ENCODE data around the gene IGFBP7. TPM values are rescaled to one million over a fixed set of nuclear protein-coding genes. Genes with fewer than 3 reads are reported as not detected.

IGFBP7 gene
- total RNA-seq, 1 donor = 117 TPM

GRCh38 chr4:57131849-57132742, 21.9 kb upstream of the IGFBP7 start:
- DNase-seq (ENCODE audit: low read depth in 2 of 3, low spot score in 2 of 3) = no peak

GRCh38 chr4:57129477-57129876, 19.3 kb upstream of the IGFBP7 start:
- no peak for DNase-seq (ENCODE audit: low read depth in 2 of 3, low spot score in 2 of 3)

- DNase-seq (ENCODE audit: low read depth in 2 of 3, low spot score in 2 of 3) = no peak
These were observed 17.2 kb upstream of the IGFBP7 start for GRCh38 chr4:57127361-57127760.

GRCh38 chr4:57125996-57126395, 15.8 kb upstream of the IGFBP7 start:
- peak in 1 of 3 donors; percentile 54 for DNase-seq (ENCODE audit: low read depth in 2 of 3, low spot score in 2 of 3)

- DNase-seq (ENCODE audit: low read depth in 2 of 3, low spot score in 2 of 3) = no peak
These were observed 14.0 kb upstream of the IGFBP7 start for GRCh38 chr4:57124145-57124544.

GRCh38 chr4:57122959-57123358, 12.8 kb upstream of the IGFBP7 start:
- DNase-seq (ENCODE audit: low read depth in 2 of 3, low spot score in 2 of 3) = no peak

GRCh38 chr4:57119054-57119651, 9.0 kb upstream of the IGFBP7 start:
- no peak for DNase-seq (ENCODE audit: low read depth in 2 of 3, low spot score in 2 of 3)

- DNase-seq (ENCODE audit: low read depth in 2 of 3, low spot score in 2 of 3) = peak in 1 of 3 donors; percentile 9
These were observed 7.3 kb upstream of the IGFBP7 start for GRCh38 chr4:57117491-57117890.

GRCh38 chr4:57116245-57116644, 6.1 kb upstream of the IGFBP7 start:
- peak in 1 of 3 donors; percentile 2 for DNase-seq (ENCODE audit: low read depth in 2 of 3, low spot score in 2 of 3)

- DNase-seq (ENCODE audit: low read depth in 2 of 3, low spot score in 2 of 3) = no peak
These were observed 4.8 kb upstream of the IGFBP7 start for GRCh38 chr4:57114973-57115372.

- DNase-seq (ENCODE audit: low read depth in 2 of 3, low spot score in 2 of 3) = no peak
These were observed 3.7 kb upstream of the IGFBP7 start for GRCh38 chr4:57113870-57114269.

- peak in 2 of 3 donors; percentile 86 to 97 for DNase-seq (ENCODE audit: low read depth in 2 of 3, low spot score in 2 of 3)
These were observed 691 bp upstream of the IGFBP7 start for GRCh38 chr4:57110640-57111511.

- peak in 1 of 3 donors; percentile 48 for DNase-seq (ENCODE audit: low read depth in 2 of 3, low spot score in 2 of 3)
These were observed 756 bp downstream of the IGFBP7 start for GRCh38 chr4:57109411-57109846.

GRCh38 chr4:57106181-57106580, 4.0 kb downstream of the IGFBP7 start:
- DNase-seq (ENCODE audit: low read depth in 2 of 3, low spot score in 2 of 3) = no peak

- no peak for DNase-seq (ENCODE audit: low read depth in 2 of 3, low spot score in 2 of 3)
These were observed 5.3 kb downstream of the IGFBP7 start for GRCh38 chr4:57104706-57105560.

GRCh38 chr4:57103051-57103450, 7.1 kb downstream of the IGFBP7 start:
- no peak for DNase-seq (ENCODE audit: low read depth in 2 of 3, low spot score in 2 of 3)

GRCh38 chr4:57102050-57102624, 8.0 kb downstream of the IGFBP7 start:
- DNase-seq (ENCODE audit: low read depth in 2 of 3, low spot score in 2 of 3) = no peak

GRCh38 chr4:57100979-57101651, 9.1 kb downstream of the IGFBP7 start:
- no peak for DNase-seq (ENCODE audit: low read depth in 2 of 3, low spot score in 2 of 3)

- DNase-seq (ENCODE audit: low read depth in 2 of 3, low spot score in 2 of 3) = no peak
These were observed 10.8 kb downstream of the IGFBP7 start for GRCh38 chr4:57099363-57099762.
